EH (cell line): Measurements from ENCODE around the gene UNC13C.

Experiments used
- DNase-seq: peaks from one replicate; pipeline ENCODE4 v3.0.0-alpha.2; 2015; ENCODE audit warnings: low read depth

Gene UNC13C

DNA sequence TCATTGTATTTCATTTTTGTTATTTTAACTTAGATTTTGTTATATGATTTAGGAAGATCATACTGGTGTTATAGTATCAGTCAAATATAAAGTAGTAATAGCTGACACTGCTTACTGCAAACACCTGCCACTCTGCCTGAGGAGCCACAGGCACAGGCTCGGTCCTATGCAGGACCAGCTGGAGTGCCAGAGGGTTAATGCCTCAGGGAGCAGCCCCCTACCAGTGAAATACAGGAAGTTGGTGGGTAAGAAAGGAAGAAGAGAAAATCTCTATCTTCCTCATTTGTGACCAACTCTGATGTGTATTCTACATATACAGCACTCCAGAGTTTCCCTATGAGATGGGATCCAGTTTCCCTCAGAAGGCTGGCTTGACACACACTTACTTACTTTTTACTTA, 593.3 kb downstream of the UNC13C start:
- no peak for DNase-seq

DNA sequence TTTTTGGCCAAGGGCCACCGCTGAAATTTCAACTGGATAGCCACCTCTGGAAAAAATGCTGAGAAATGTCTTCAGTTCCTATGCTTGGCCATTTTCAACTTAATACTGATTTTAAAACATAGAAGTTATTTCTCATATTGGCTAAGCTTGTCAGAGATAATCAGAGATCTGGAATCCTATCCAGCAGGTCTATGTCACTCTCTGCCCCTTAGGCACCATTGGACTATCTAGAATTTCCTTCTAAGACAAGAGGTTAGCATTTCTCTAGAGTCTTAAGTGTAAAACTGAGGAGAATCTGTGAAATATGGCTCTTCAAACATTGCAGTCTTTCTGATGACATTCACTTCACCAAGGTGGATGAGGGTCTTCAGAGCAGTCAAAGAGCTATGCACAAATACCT, 597.3 kb downstream of the UNC13C start:
- DNase-seq: no peak

DNA sequence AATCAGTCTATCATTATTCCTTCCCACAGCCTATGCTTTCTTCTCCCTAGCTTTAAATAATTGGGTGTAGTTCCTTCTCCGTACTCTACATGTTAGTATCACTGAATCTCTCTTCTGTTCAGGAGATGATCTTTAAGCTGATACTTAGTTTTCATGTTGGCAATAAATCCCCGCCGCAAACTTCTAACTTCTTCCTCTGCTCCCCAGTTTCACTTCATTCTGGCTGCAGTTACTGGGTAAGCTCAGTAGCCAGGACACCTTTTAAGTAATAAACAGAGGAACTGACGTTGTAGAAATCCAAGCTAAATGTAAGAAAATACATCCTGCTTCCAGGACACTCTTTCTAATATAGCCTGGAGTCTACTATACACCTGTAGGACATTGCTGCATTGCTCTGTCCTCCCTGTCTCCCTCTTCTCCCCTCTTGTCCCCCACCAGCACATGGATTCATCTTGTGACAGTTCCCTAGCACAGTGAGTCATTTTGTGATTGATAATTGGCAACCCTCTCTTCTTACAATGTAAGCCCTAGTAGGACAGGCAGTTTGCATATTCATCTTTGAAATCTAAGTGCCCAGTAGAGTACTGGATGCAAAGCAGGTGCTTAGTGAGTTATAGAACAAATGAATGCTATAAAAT, 598.2 kb downstream of the UNC13C start:
- no peak for DNase-seq

DNA sequence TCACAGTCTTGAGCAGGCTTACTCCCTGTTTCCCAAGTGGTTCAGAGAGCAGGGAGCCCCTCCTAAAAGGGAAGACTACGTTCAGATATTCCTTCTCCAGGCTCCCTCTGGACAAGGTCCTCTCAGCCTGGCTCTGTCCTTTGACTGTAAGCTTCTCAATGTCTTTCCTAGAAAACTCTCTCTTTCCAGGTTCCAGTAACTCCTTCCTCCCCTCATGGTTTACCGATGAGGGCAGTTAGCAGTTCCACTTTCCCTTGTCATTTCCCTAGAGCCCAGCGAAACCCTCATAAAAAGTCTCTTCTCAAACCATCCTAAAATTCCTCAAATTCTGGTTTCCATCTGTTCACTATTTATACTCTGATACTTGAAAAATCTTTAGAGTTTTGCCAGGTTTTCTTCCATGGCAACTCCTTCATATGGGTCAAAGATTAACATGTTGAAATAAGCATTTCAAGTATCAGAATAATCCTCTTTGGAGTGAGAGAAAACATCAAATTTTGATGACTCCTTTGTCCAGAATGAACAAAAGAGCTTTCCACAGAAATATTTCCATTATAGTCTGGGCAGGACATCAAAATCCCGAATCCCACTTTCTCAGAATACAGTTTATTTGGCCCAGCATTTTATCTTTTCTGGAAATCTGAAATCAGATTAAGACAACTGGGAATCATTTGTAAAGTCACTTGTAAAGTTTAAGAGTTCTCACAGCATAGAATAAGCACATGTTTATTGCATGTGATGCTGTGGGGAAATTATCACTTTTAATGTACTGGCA, 599.4 kb downstream of the UNC13C start:
- no peak for DNase-seq

DNA sequence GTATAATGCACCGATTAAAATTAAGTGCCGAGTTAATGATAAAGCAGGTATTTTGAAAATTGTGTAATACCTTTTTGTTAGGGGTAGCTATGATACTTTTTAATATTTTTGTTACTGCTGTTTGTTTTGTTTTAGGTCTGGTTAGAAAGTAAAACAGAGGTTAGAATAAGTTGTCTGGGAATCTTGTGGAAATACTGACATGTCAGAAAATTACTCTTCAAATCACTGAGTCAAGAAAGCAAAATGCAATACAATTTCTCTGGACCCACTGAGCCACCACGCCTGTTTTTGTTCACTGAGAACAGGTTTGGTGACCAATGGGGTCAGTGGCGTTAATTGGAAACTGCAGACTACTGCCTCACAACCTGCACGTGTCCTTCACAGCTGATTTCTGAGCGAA, 601.6 kb downstream of the UNC13C start:
- no peak for DNase-seq

DNA sequence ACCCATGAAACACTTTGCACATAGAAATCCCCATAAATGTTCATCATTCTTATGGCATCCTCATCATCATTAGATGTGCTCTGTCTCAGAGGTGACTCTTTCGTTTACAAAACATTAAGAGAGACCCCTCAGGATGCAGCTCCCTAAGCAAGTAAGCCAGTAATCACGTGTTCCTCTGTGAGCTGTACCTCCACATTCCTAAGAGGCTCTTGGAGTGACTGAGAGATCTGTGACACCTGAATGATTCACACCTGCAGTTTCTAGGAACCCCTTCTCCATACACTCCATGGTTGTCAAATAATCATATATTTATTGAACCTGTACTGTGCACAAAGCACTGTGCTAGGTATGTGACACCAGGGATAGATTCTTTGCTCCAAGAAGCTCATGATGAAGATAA, 602.4 kb downstream of the UNC13C start:
- no peak for DNase-seq

DNA sequence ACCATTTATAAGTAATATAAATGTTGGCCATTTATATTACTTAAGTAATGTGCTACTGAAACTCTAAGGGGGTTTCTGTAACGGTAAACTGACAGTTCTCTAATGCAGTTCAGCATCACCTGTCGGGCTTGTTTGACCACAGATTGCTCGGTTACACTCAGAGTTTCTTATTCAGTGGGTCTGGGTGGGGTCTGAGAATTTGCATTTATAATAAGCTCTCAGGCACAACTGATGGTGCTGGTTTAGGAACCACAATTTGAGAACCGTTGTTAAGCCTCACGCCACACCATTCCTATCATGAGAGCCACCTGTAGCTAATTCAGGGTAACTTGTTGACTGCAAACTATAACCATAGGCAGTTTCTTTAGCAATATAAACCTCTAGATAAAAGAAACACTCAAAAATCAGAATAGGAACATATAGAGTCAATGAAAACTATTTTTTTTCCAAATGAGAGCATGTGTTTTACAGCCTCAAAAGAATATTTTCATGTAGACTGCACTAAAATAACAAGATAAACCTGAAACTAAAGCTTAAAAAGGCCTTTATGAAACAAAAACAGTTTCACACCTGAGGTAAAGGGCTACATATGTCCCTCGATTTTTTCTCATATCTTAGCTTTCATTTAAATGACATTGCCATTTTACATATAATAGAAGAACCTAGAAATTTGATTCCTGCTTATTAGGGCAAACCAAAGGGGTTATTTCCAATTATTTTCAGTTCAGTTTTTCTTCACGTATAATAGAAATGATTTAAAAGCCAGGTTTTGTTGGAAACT, 604.8 kb downstream of the UNC13C start:
- DNase-seq: no peak

DNA sequence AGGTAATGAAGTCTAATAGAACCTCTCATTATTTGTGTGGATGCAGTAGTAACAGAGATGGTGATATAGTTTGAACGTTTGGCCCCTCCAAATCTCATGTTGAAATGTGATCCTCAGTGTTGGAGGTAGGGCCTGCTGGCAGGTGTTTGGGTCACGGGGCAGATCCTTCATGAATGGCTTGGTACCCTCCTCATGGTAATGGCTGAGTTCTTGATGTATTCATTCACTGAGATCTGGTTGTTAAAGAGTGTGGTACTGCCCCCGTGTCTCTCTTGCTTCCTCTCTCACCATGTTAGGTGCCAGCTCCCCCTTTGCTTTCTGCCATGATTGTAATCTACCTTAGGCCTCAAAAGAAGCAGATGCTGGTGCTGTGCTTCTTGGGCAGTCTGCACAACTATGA, 606.8 kb downstream of the UNC13C start:
- DNase-seq: no peak

DNA sequence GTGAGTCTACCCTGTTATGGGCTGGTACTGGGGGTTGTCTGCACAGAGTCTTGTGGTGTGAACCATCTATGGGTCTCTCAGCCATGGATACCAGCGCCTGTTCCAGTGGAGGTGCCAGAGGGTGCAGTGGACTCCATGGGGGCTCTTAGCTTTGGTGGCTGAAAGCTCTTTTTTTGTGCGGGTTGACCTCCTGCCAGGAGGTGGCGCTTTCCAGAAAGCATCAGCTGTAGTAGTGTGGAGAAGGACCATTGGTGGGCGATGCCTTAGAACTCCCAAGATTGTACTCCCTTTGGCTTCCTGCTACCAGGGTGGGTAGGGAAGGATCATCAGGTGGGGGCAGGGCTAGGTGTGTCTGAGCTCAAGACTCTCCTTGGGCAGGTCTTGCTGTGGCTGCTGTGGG, 615.9 kb downstream of the UNC13C start:
- DNase-seq: no peak

DNA sequence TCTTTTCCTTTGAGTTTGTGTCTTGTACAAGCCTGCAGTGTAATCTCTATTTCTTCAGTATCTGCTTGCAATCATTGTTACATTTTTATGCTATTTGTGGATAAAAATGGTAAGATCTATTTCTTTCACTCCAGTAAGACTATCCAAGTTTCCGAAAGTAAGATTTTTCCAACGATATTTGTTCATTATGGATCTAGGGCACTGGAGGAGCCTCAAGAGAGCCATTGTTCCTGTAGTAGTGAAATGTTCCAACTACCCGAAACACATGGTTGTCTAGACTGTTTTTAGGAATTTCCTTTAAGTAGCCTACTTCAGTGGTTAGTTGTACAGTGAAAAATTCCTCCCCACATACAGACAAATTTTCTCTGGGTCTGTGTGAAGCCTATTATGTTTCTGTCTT, 621.1 kb downstream of the UNC13C start:
- DNase-seq: no peak

DNA sequence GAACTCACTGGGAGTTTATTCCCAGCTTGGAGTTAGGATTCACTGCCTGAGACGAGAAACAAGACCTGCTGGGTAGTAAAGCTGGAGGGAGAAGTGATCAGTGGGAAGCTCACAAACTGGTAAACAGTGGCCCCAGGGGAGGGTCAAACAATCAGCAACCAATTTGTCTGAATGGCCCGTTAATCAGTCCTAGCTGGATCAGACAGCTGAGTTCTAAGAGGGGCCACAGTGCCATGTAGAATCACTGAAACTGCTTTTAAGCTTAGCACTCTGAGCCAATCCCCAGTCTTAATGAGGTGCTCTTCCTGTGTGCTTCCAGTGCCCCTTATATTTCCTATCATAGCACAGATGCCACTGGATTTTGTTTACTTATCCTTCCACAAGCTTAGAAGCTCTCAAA, 626.8 kb downstream of the UNC13C start:
- DNase-seq: no peak

DNA sequence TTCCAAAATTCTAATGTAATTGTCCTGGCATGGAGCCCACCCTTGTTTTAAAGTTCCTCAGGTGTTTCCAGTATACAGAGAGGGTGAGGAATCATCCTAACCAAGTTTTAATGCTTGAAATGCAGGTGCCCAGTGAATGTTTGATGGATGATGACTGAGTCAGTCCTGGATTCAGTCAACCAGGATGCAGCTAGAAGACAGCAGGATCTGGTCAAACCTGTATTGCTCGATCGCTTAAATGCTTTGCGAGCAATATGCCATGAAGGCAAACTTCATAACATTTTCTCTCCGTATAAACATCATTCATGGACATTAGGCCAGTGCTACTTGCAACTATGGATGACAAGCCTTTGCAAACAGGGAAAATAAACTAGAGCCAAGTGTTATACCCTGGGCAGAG, 627.3 kb downstream of the UNC13C start:
- no peak for DNase-seq

DNA sequence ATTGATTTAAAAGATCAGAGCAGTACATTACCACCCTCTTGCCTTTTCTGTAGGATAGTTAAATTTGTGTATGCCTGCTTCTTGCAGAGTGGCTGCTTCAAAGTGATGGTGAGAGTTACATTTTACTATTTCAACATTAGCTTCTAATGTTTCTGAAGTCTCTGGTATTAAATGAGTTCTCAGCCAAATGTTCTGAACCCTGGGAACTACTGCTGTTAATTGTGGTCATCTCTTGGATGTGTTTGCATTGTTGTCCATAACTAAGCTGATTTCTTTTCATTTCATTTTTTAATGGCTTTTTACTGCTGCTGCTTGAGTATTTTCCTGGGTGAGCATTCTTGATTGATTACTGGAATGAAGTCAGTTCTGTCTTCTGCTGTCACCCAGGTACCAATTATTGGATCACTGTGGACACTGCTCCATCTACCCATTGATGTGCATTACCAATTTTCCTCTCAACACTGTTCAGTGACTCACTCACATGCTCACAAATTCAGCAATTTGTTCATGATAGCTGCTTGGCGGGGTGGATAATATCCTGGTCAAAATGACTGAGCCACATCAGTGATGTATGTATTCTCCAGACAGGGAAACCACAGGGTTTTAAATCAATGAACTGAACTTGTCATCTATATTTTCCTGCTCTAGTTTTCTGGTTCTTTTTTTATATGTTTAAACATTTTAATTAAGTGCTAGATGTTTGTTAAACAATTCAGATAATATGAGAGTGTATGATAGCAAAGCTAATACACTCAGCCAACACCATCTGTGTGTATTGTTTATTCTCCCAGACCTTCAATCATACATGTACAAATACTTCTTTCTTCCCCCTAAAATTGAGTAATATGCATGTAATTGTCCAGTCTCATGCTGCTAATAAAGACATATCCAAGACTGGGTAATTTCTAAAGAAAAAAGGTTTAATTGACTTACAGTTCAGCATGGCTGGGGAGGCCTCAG, 630.9 kb downstream of the UNC13C start:
- DNase-seq: no peak

DNA sequence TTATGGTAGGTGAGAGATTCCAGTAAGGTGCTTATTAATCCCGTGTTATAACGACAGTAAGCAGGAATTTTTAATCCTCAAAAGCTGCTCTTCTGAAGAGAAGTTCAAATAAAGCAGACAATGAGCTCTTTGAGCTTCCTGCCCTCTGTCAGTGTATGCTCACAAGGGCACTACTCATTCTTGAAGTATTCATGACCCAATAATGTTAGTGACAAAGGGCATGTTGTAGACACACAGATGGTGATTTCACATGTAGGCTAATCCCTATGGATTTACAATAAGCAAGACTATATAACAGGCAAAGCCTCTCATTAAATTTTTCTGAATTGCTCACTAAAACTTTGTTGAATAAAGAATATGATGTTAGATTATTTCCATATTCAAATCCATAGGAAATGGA, 639.9 kb downstream of the UNC13C start:
- no peak for DNase-seq

DNA sequence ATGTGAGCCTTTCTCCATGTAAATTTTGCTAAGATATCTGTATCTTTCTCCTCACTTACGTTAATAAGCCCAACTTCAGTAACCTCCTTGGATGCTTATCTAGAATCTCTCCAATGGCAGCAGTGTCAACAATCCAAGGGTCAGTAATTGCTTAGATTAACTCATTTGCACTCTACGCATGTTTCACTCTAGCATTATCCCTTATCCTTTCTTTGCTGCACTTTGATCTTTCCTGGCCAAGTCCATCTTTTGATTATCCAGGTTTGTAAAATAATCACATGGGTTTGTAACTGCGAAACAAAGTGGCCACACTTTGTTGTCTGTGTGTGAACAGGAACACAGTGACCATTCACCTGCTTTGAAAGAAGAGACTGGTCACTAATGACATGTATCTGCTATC, 640.9 kb downstream of the UNC13C start:
- DNase-seq: no peak

DNA sequence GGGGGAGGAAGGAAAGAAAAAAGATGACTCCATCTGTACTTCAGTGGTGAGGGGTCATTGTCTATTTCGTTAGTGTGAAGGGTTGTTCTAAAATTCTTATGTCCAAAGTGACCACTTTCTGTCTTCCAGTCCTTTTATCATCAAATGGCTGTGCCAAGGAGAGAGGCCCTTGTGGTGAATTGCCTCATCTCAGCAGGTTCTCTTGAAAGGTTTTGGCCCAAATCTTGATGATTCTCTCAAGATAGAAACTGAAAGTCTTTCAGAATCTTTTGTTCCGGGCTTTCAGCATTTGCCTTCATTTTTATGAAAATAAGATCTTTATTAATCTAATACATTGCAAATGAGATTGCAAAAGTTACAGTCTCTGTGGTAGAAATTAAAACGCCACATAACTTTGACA, 642.7 kb downstream of the UNC13C start:
- no peak for DNase-seq

DNA sequence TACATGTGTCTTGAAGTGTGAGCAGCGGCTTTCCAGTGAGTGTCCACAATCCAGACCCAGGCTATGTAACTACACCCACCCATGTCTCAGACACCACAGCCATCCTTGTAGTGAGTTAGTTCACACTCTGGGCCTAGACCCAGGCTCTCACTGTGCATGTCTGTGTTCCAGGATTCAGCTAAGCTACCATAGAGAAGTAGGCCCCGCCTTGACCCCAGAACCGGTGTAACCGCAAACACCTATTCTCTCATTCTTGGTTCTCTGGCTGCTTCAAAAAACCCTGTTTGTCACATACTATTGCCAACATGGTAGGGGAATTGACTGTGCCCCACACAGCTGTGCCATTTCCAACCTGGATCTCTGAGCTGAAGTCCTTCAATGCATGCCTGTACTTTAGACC, 657.9 kb downstream of the UNC13C start:
- DNase-seq: no peak

DNA sequence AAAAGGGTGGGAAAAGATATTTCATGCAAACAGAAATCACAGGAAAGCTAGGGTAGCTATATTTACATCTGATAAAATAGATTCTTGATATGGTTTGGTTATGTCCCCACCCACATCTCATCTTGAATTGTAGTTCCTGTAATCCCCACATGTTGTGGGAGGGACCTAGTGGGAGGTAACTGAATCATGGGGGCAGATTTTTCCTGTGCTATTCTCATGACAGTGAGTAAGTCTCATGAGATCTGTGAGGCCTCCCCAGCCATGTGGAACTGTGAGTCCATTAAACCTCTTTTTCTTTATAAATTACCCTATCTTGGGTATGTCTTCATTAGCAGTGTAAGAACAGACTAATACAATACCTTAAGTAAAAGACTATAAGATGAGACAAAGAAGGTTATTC, 660.4 kb downstream of the UNC13C start:
- DNase-seq: no peak

DNA sequence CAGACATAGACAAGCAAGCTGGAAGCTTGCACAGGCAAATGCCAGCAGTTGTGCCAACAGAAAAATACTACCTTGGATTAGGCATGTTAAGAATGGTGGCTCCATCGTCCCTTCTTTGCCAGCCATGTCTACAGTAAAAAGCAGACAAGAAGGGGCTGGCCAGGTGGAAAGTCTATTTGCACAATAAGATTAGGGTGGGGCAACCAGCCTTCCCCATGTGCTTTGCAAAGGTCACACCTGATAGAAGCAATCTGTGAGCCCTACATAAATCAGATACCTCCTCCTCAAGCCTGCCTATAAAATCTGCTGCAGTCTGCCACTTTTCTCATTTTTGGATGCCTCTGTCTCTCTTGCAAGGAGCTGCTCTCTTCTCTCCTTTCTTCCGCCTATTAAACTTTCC, 662.6 kb downstream of the UNC13C start:
- no peak for DNase-seq

DNA sequence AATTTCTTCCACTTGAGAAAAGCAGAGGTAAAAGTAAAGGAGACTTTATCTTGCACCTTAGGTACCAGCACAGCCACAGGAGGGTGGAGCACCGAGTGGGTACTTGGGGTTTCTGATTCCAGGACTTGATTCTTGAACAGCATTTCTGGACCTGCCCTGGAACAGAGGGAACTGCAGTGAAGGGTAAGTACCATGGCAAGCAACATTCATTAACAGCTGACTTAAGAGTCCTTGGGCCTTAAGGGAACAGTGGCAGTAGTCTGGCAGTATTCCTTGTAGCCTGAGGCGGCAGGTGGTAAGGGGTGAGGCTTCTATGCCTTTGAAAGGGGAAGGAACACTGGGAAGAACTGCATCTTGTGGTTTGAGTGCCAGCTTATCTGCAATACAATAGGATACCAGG, 666.6 kb downstream of the UNC13C start:
- no peak for DNase-seq

DNA sequence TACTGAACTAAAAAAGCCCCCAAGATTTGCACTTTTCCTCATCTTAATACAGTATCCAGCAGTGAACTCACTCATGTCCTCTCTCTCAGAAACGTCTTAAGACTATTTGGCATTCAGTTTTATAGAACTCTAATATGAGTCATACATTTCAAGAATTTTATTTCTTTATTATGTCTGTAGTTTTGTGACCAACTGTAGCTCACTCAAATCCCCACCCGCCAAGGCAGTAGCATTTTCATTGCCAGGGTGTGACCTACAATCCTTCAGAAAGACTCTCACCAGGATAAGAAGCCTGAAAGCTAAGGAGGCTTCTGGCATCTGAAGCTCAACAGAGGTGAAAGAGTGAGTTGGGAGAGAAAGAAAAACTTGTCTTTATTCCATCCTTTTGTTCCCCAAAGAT, 681.4 kb downstream of the UNC13C start:
- no peak for DNase-seq

DNA sequence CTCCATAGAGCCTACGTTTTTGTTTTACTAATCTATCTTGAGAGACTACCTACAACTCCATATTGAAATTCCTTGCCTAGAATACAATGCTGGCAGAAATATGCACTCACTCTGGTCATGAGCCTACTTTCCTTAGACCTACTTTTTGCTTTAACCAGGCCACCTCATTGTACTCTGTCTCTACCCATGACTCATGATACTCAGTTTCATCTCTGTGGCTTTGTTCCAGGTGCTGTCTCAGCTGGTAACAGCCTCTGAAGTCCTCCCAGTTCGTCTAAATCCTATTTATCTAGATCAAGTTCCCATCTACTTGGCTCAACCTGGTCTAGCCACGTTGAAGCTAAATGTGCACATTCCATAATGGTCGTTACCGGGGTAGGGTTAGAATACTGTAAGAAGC, 682.1 kb downstream of the UNC13C start:
- no peak for DNase-seq
